Measurements from ENCODE around the gene POLR2M.

Gene POLR2M

DNA sequence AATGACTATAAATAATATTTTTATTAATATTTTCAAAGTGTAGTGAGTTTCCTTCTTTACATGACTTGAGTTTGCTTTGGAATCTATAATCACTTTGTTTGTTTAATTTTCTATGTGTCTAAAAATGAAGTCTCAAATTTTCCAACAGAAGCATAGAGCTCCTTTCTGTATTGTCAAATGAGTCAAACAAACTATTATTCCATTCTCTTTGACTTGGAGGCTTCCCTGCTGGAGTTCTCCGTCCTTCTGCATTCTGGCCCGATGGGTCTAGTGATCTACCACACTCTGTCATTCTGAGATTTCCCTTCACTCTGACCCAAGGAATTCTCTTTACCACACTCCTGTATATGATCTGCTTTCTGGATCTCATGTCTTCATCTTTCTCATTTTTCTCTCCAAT lies 30.1 kb downstream of the POLR2M start:
- no peak for DNase-seq (ENCODE audit: low read depth in 1 of 2, low spot score in 1 of 2)

DNA sequence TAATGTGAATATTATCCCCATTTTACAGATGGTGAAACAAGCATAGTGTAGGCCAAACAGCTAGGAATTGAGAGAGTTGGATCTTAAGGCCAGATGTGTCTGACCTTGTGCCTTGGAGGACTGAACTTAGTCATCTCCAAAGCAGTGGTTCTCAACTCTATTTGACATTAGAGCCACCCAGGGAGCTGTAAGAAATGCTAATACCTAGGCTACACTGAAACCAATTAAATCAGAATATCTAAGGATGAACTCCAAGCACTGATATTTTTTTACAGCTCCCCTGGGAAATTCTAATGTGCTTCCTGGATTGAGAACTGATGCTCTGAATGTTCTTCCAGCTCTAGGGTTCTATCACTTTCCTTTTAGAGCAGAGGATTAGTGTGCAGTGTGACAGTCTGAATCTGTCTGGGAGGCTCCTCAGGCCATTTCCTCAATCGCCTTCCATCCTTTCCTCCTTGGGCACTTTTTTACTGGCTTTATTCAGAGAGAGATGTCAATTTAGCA lies 32.3 kb downstream of the POLR2M start:
- no peak for DNase-seq (ENCODE audit: low read depth in 1 of 2, low spot score in 1 of 2)

DNA sequence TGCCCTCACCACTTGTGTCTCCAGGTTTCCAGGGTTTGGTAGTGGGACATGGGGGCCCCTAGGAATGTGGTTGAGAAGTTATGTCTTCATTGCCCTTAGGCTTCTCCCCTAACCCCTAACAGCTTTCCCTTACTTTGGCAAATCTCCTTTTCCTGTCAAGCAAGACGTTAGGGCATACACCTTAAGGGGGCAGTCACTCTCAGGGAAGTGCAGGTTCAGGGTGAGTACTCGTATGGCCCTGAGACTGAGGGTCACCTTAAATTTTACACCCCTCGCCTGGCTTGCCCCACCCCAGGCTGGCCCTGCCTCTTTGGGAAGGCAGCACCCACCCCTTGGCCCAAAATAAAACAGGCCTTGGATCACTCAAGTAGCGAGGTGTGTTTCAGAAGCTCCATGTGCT lies 33.5 kb downstream of the POLR2M start:
- DNase-seq (ENCODE audit: low read depth in 1 of 2, low spot score in 1 of 2), result no peak

DNA sequence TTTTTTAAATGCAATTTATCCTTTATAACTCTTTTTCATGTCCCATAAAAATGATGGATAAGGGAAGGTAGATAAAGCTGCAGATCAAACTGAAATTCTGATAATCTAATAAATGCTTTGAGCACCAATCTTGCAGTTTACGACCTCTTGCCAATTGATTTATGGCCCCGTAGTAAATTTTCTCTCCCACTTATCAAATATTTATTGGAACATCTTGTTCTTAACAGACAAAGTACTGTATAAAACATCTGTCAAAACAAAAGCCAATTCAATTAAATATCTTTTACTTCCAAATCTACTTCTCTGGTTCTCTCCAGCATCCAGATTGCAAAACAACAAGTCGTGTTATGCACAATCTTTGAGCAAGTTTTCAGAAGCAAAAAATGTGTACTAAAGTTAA lies 34.6 kb downstream of the POLR2M start:
- DNase-seq (ENCODE audit: low read depth in 1 of 2, low spot score in 1 of 2), result no peak

DNA sequence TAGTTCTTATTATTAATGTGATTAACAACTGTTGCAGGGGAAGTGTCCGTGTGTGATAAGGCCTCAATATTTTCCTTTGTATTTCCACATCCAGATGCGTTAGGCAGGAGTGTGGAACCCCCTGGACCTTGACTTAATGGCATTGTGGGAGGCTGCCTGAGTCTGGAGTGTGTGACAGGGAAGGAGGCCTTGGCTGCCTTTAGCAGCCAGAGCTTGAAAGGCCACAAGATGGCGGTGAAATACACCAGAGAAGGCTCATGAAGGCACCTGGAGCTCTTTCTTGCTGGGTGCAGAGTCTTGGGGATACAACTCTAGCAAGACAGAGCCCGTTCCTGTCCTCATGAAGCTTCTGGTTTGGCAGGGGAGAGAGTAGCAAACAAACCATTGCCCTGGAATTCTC lies 36.9 kb downstream of the POLR2M start:
- DNase-seq (ENCODE audit: low read depth in 1 of 2, low spot score in 1 of 2), result no peak

DNA sequence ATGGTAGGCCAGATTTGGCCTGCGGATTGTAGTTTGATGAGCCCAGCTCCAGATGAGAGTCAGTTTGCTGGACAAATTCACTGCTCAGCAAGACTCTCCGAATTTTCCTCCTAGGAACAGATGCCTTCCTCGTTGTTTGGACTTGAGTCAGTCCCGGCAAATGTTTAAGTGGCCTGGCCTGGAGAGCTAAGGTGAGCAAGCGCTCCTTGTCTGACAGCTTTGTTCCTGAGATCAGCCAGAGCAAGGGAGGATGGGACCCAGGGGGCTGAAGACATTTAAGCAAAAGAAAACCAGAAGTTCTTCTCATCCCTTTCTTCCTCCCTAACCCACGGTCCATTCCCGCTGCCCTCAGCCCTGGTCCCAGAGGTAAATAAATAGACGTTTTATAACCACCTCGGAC lies 40.3 kb downstream of the POLR2M start:
- DNase-seq (ENCODE audit: low read depth in 1 of 2, low spot score in 1 of 2), result no peak

DNA sequence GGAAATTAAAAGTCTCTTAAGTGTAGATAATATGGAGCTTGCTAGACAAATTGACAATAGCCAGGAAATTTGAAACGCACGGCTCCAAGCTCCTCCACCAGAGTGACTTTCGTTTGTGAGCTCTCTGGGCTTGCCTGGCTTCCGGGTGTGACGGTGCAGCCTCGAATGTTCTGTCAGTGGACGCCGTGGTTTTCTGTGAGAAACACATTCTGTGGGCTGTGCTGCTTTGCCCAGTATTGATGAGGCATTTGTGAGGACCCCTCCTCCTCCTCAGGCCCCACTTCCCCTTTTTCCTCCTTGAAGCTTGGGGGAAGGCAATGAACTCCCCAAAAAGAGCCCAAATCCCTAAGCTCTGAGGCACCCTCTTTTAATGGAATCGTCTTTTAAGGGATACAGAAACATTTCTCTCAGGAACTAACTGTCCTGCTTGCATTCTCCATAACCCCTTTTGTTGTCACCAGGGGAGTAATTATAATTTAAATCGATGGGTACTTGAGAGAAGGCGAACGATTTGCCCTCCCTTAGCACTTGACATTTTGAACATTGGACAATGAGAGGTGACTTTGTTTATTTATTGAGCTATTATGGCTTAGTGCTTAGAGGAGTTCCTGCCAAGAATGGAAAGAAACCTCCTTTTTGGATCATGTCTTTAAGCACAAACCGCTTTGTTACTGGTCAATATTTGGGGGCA lies 40.8 kb downstream of the POLR2M start:
- no peak for DNase-seq (ENCODE audit: low read depth in 1 of 2, low spot score in 1 of 2)

DNA sequence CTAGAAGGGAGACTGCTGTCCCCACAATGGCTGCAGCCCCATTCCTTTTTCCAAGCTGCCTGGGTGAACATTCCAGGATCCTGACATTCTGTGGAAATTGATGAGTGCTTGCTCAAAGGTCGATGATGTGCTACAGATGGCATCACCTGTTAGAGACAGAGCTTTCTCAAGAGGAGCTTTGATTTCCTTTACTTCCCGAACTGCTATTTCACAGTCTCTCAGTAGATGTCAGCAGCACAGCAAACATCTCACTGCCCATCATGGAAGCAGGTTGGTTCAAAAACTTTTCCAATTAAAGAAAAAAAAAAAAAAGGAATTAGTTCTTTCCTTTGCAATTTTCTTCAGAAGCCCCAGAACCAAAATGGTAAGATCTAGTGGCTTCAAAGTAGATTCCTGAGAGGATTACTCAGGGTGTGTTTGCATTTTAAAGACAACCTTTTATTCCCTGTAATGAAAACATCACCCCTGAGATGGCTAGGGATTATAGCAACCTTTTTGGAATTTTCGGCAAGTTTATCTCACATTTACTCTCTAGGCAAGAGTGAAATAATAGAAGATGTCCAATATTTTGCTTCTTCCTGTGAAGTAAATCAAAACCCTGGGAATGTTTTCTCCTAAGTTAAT lies 44.8 kb downstream of the POLR2M start:
- no peak for DNase-seq (ENCODE audit: low read depth in 1 of 2, low spot score in 1 of 2)

DNA sequence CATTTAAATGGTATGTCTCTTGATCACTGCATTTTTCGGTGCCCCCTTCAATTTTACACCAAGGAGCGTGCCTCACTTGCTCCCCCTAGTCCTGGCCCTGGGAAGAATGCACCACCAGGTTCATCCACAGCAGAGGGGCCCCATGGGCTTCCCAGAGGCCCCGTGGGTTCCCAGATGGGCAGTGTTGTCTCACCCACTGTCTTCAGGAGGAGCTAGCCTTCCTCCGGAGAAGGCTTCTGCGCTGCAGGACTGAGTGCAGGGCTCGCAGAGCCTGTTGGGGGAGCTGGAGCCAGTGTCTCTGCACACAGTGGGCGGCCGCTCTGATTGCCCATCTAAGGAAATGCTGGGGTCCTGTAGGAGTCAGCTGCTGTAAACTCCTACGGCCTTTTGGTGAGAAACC lies 45.9 kb downstream of the POLR2M start:
- no peak for DNase-seq (ENCODE audit: low read depth in 1 of 2, low spot score in 1 of 2)

DNA sequence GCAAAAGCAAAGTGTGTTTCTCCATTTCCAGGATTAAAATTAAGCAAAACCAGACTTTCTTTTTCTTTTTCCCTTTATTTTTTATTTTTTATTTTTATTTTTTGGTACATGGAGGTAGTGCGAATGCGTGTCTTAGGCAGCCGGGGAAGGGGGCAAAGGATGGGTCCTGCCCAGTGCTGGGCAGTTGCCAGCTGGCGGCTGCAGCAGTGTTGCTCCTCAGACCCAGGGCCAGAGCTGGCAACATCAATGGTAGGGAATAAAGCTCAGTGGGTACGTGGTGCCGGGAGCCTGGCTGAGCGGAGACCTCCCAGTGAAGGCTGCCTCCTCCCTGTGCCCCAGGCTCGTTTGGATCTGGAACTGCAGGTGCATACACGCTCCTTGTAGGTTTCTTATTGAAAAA lies 46.3 kb downstream of the POLR2M start:
- DNase-seq (ENCODE audit: low read depth in 1 of 2, low spot score in 1 of 2), result no peak

DNA sequence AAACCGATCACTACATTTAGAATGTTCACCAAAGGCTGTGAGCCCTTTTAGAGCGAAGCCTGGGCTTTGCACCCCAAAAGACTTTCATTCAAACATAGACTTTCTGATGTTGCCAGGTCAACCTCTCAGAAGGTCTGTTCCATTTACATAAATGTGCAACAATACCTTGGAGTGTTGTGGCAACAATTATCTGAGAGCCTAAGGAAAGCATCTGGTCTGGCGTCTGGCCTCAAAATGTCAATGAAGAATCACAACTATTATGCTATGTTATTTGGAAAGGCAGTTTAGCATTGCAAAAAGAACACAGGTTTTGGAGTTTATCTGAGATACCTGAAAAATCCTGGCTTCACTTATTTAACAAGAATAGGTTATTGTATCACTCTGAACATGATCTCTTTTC lies 50.0 kb downstream of the POLR2M start:
- no peak for DNase-seq (ENCODE audit: low read depth in 1 of 2, low spot score in 1 of 2)

DNA sequence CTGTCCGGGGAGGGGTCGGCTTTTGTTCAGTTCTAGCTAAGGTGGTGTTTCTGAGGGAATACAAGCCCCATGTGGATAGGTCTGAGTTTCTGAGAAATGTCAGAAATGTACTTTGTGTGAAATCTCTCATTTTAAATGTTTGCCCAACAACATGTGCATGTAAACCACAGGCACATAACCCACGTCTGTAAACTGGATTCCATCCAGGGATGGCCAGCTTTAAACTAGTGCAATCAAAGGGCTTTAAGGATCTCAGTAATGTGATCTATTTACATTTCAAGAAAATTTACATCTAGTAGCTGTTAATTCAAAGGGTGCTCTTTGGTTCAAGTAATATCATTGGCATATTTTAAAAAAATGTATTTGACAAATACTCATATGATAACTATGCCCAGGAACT lies 52.0 kb downstream of the POLR2M start:
- no peak for DNase-seq (ENCODE audit: low read depth in 1 of 2, low spot score in 1 of 2)

DNA sequence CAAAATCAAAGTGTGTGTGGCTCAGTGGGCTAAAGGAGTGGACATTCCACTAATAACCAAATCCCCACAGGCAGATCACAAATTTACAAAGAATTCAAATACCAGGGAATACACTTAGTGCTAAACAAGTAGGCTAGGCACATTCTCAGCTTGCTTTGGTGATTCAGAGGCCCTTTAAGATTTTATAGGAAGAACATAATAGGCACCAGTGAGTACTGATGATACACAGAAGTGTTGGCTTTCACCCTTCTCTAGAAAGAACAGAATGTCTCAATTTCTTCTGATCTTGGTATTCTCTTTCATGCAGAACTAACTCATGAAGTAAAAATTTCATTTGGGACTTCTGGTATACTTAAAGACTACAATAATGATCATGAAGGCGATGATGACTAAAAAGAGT lies 55.0 kb downstream of the POLR2M start:
- DNase-seq (ENCODE audit: low read depth in 1 of 2, low spot score in 1 of 2), result no peak

DNA sequence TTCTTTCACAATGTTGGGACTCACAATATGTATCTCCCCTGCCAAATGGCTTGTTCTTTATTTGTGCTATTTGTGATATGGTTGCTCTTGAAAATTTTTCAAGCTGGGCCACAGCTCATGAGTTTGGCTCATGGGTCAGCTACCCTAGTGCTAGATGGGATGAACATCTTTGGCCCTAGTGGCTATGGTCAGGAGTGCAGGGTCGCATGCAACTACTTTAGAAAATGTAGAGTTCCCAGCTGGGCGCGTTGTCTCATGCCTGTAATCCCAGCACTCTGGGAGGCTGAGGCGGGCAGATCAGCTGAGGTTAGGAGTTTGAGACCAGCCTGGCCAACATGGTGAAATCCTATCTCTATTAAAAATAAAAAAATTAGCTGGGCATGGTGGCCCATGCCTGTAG lies 55.8 kb downstream of the POLR2M start:
- DNase-seq (ENCODE audit: low read depth in 1 of 2, low spot score in 1 of 2), result no peak

DNA sequence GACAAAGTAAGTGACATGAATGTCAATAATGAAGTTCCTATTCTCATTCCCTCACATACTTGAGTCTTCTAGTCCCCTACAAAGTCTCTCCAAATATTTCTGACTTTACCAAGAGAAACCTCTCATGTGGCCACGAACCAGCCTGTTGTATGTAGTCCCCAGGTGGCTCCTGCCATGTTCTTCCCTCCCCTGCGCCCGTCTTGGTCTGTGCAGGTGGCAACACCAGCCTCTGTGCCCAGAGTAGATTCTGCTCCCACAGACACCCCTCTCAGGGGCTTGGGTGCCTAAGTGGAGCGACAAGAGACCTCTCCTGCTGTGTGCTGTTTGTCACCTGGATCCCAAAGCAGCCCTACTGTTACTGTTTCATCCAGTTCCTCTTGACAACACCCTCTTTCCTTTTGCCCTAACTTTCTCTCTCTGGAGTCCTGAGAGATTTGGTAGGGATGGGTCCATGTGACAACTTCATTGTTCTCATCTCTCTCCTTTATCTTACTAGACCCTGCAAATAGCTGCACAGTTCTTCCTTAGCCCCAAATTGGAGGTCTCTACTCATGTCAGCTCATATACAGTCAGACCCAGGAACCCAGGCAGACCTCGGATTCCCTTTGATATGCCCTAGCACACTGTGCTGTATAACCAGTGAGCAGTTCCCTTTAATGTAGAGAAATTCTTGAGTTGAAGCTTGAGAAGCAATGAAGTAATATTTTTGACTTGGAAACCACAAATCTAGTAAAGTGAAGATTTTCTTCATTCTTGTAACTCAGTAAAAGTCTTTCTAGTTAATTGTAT lies 56.9 kb downstream of the POLR2M start:
- DNase-seq (ENCODE audit: low read depth in 1 of 2, low spot score in 1 of 2), result no peak

All from activated CD4-positive, alpha-beta T cell treated with anti-CD3 and anti-CD28 coated beads, Interleukin-2, amount 50 U/mL, for 24 hours (primary cell).